ENCODE measurements around the gene BANP.
"Not testable (repeated sequence)": the region's sequence is repeated elsewhere in the genome, so short reads cannot be mapped to it uniquely, and the experiment has no call there.

BANP gene

DNA sequence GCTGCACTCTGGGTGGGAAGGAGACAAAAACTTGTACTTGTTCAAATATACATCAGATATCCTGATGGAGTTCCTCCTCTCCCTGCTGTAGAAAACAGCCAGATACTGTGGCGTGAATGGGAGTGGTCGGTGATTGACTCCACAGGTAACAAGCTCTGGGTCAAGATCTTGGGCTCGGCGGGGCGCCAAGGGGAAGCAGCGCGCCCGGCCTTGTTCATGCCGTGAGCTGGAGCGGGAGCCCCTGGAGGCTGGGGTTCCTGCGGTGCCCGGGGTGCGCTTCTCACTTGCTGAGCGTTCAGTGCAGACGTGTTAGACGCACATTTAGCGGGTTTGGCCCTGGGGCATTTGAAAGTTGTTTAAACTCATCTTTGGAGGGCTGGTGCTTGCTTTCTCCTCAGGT lies 44.4 kb downstream of the BANP start:
- Histone ChIP-seq H3K4me1 (ENCODE audit: low read depth, poor library complexity, severe bottlenecking) (no peaks in the 10 kb centered on the region), H2AFZ (ENCODE audit: low read depth) (no peak overlapping the region), H3K79me2 (ENCODE audit: insufficient read depth, low read depth) (no peaks in the 10 kb centered on the region), H3K36me3 (ENCODE audit: insufficient read depth) (no peaks in the 10 kb centered on the region), H3K9ac (no peak overlapping the region), H3K27ac (no peak overlapping the region), H4K20me1 (ENCODE audit: insufficient read depth) (no peaks in the 10 kb centered on the region), H3K4me3 (IDR thresholded peaks at IDR 0.05; ENCODE audit: insufficient read depth, low read depth, low read length) (no peak overlapping the region), H3K4me2 (no peak overlapping the region), H3K27me3 (ENCODE audit: insufficient read depth, low read depth) (no peaks in the 10 kb centered on the region)
- TF ChIP-seq, protein P1, sequence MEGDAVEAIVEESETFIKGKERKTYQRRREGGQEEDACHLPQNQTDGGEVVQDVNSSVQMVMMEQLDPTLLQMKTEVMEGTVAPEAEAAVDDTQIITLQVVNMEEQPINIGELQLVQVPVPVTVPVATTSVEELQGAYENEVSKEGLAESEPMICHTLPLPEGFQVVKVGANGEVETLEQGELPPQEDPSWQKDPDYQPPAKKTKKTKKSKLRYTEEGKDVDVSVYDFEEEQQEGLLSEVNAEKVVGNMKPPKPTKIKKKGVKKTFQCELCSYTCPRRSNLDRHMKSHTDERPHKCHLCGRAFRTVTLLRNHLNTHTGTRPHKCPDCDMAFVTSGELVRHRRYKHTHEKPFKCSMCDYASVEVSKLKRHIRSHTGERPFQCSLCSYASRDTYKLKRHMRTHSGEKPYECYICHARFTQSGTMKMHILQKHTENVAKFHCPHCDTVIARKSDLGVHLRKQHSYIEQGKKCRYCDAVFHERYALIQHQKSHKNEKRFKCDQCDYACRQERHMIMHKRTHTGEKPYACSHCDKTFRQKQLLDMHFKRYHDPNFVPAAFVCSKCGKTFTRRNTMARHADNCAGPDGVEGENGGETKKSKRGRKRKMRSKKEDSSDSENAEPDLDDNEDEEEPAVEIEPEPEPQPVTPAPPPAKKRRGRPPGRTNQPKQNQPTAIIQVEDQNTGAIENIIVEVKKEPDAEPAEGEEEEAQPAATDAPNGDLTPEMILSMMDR (conservative IDR thresholded peaks at IDR 0.05; ENCODE audit: low read depth, low read length) = no peak

DNA sequence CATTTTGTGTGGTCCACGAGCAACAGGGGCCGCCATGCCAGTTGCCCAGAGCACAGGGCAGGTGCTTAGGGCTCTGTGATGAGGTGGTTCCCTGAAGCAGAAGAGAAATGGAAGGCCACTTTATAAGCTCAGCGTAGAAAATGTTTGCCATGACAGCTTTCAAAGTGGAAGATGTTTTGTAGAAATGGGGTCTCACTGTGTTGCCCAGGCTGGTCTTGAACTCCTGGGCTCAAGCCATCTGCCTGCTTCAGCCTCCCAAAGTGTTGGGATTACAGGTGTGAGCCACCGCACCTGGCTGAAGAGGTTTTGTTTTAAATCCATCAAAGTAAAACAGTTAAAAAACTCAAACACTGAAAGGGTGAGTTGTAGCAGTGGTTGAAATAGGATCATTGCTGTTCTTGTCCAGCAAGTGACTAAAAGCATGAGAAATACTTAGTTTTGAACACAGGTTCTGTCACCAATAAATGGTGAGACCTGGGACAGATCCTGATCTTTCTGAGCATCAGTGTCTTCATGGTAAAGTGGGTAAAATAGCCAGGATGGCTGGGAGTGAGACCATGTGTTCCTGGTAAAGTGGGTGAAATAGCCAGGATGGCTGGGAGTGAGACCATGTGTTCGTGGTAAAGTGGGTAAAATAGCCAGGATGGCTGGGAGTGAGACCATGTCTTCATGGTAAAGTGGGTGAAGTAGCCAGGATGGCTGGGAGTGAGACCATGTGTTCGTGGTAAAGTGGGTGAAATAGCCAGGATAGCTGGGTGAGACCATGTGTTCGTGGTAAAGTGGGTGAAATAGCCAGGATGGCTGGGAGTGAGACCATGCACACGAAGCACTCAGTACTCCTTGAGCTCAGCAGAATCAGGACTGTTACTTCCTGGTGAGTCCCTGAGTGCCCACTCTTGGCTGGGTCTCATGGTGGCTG lies 46.0 kb downstream of the BANP start:
- Histone ChIP-seq H4K20me1 (ENCODE audit: insufficient read depth) (no peaks in the 10 kb centered on the region), H3K36me3 (ENCODE audit: insufficient read depth) (no peaks in the 10 kb centered on the region)
- TF ChIP-seq, protein P1 (conservative IDR thresholded peaks at IDR 0.05; ENCODE audit: low read depth, low read length) = no peak

DNA sequence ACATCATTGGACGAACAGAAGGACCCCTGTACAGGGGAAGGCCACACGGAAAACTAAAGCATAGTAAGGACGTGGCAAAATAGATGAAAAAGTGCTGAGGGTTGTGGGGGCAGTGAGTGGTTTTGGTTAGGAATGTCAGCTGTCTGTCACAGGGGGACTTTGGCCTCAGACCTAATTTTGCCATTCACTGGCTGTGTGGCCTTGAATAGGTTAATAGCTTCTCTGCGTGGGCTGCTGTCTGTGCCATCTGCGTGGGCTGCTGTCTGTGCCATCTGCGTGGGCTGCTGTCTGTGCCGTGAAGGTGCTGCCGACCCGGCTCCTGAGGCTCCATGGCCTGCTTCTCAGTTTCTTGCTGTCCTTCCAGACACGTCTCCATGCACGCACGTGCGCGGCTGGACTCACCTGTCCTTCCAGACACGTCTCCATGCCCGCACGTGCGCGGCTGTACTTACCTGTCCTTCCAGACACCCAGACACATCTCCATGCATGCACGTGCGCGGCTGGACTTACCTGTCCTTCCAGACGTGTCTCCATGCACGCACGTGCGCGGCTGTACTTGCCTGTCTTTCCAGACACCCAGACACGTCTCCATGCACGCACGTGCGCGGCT lies 47.1 kb downstream of the BANP start:
- H3K27ac ChIP-seq; H3K4me3 ChIP-seq (IDR thresholded peaks at IDR 0.05; ENCODE audit: insufficient read depth, low read depth, low read length); H4K20me1 ChIP-seq (ENCODE audit: insufficient read depth); H3K27me3 ChIP-seq (ENCODE audit: insufficient read depth, low read depth); H3K79me2 ChIP-seq (ENCODE audit: insufficient read depth, low read depth); H3K9ac ChIP-seq; H2AFZ ChIP-seq (ENCODE audit: low read depth); H3K4me2 ChIP-seq; H3K36me3 ChIP-seq (ENCODE audit: insufficient read depth); H3K4me1 ChIP-seq (ENCODE audit: low read depth, poor library complexity, severe bottlenecking): not testable (repeated sequence)

More for the DNA sequence above, 46.0 kb downstream of the BANP start:
- Histone ChIP-seq H3K4me3 (IDR thresholded peaks at IDR 0.05; ENCODE audit: insufficient read depth, low read depth, low read length) (no peak overlapping the region), H3K4me1 (ENCODE audit: low read depth, poor library complexity, severe bottlenecking) (no peaks in the 10 kb centered on the region), H3K9ac (no peak overlapping the region), H3K79me2 (ENCODE audit: insufficient read depth, low read depth) (no peaks in the 10 kb centered on the region), H3K4me2 (no peak overlapping the region), H3K27me3 (ENCODE audit: insufficient read depth, low read depth) (no peaks in the 10 kb centered on the region), H2AFZ (ENCODE audit: low read depth) (no peak overlapping the region), H3K27ac (no peak overlapping the region)

DNA sequence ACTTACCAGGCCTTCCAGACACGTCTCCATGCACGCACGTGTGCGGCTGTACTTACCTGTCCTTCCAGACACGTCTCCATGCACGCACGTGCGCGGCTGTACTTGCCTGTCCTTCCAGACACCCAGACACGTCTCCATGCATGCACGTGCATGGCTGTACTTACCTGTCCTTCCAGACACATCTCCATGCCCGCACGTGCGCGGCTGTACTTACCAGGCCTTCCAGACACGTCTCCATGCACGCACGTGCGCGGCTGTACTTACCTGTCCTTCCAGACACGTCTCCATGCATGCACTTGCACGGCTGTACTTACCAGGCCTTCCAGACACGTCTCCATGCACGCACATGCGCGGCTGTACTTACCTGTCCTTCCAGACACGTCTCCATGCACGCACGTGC lies 47.8 kb downstream of the BANP start:
- not testable (repeated sequence) for H3K4me2 ChIP-seq; H3K27me3 ChIP-seq (ENCODE audit: insufficient read depth, low read depth); H3K4me3 ChIP-seq (IDR thresholded peaks at IDR 0.05; ENCODE audit: insufficient read depth, low read depth, low read length); H3K36me3 ChIP-seq (ENCODE audit: insufficient read depth); H3K27ac ChIP-seq; H2AFZ ChIP-seq (ENCODE audit: low read depth); H4K20me1 ChIP-seq (ENCODE audit: insufficient read depth); H3K79me2 ChIP-seq (ENCODE audit: insufficient read depth, low read depth); H3K4me1 ChIP-seq (ENCODE audit: low read depth, poor library complexity, severe bottlenecking); H3K9ac ChIP-seq

DNA sequence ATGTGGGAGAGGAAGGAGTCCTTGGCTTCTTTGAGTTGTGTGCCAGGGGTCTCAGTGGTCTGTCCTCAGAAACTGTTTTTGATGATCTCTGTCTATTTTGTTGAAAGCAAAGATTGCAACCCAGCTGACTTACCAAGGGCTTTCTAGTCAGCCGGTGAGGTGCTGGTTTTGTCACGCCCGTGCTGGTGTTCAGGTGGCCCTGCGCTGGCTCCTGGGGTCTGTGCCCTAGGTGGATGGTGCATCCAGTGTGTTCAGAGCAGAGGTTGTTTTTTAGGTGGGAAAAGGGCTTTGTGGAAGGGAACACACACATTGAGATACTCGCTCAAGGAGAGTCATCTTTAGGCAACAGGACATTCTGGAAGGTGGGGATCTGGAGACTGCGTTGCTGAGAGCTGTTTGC lies 51.0 kb downstream of the BANP start:
- no peak overlapping the region for H3K4me3 ChIP-seq (IDR thresholded peaks at IDR 0.05; ENCODE audit: insufficient read depth, low read depth, low read length)
- no peaks in the 10 kb centered on the region for H3K36me3 ChIP-seq (ENCODE audit: insufficient read depth)
- no peak overlapping the region for H3K9ac ChIP-seq
- H3K4me2 ChIP-seq = no peak overlapping the region
- H4K20me1 ChIP-seq (ENCODE audit: insufficient read depth) = no peaks in the 10 kb centered on the region
- no peaks in the 10 kb centered on the region for H3K27me3 ChIP-seq (ENCODE audit: insufficient read depth, low read depth)
- H3K27ac ChIP-seq = no peak overlapping the region
- H3K4me1 ChIP-seq (ENCODE audit: low read depth, poor library complexity, severe bottlenecking) = no peaks in the 10 kb centered on the region
- H3K79me2 ChIP-seq (ENCODE audit: insufficient read depth, low read depth) = no peaks in the 10 kb centered on the region
- TF ChIP-seq, protein P1 (conservative IDR thresholded peaks at IDR 0.05; ENCODE audit: low read depth, low read length) = no peak
- H2AFZ ChIP-seq (ENCODE audit: low read depth) = no peak overlapping the region

All from KMS-11 (cell line).